Measurements from ENCODE around the gene GP1BB.

The GP1BB gene

DNA sequence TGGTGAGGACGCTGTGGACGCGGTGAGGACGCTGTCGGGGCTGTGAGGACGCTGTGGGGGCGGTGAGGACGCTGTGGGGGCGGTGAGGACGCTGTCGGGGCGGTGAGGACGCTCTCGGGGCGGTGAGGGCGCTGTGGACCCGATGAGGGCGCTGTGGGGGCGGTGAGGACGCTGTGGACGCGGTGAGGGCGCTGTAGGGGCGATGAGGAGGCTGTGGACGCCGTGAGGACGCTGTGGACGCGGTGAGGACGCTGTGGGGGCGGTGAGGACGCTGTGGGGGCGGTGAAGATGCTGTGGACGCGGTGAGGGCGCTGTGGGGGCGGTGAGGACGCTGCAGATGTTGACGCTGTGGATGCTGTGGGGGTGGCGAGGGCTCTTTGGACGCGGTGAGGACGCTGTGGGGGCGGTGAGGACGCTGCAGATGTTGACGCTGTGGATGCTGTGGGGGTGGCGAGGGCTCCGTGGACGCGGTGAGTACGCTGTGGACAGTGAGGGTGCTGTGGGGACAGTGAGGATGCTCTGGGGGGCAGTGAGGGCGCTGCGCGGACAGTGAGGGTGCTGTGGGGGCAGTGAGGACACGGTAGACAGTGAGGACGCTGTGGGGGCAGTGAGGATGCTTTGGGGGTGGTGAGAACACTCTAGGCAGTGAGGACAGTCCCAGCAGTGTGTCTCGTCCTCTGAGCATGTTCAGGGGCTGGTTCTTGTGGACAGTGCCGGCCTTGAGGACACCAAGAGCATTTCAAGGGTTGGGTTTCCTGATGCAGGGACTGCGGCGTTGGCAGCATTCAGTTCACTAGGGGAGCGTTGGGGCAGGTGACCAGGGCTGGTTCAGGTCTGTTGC is 4.2 kb downstream of the GP1BB start:
- DNase-seq, result no peak

DNA sequence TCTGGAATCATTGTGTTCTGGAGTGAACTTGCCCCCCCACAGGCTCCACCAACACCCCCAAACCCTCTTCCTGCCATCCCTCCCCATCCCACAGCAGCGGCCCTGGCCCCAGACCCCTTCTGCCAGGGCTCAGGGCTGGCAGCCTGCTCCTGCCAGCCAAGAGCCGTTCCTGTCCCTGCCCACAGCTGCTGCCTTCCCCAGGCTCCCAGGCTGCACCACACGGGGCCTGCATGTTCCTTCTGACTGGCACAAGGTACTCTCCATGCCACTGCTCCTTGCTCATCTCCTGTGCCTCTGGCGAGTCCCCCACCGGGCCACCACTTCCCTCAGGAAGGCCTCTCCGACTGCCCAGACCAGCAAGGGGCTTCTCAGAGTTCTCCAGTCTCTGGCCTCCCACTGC is 4.9 kb downstream of the GP1BB start:
- DNase-seq, result no peak

DNA sequence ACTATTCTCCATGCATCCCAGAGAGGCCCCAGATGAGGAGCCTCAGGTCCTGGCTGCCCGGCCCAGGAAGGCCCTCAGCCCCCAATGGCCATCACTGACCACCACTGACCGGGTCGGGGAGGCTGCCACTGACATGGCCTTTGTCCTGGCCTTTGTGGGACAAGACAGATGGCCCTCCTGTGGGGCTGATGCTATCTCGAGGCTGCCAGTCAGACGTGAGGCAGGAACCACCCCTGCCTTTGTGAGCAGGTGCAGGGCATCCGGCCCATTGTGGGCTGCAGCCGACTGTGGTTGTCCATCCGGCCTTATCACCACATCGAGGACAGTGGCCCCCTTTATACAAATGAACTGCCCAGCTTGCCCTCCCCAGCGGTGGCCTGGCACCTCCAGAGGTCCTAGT is 5.5 kb downstream of the GP1BB start:
- no peak for DNase-seq

DNA sequence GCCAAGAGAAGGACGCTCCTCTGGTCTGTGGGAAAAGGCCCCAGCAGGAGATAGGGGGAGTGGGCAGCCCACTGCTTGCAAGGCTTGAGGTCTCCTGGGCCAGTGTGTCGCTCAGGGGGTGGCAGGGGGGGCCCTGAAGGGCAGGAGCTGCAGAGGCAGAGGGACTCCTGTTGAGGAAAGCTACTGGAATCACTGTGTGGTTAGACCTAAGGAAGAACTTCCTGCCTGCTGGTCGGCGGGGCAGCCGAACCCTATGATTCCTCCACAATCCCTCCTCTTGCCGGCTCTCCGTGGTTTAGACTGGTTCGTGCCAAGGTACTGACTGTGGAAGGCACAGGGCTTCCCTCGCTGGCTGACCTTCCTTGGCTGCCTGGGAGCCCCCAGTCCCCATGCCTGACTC is 6.2 kb downstream of the GP1BB start:
- no peak for DNase-seq

DNA sequence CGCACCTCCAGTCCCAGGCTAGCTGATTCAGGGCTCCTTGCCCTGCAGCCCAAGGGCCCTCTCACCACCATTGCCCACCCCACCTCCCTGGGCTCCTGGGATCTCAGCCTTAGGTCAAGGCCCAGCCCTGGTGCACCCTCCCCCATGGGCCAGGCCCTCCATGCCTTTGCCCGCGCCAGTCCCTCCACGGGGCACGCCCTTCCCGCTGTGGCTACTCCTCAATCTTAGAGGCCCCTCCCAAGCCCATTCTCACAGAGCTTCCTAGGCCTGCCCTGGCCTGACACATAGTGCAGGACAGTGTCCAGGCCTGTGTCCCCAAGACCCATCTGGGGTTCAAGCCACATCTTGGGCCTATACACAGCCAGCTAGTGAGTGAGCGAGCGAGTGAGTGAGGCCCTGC is 6.9 kb downstream of the GP1BB start:
- DNase-seq, result no peak

DNA sequence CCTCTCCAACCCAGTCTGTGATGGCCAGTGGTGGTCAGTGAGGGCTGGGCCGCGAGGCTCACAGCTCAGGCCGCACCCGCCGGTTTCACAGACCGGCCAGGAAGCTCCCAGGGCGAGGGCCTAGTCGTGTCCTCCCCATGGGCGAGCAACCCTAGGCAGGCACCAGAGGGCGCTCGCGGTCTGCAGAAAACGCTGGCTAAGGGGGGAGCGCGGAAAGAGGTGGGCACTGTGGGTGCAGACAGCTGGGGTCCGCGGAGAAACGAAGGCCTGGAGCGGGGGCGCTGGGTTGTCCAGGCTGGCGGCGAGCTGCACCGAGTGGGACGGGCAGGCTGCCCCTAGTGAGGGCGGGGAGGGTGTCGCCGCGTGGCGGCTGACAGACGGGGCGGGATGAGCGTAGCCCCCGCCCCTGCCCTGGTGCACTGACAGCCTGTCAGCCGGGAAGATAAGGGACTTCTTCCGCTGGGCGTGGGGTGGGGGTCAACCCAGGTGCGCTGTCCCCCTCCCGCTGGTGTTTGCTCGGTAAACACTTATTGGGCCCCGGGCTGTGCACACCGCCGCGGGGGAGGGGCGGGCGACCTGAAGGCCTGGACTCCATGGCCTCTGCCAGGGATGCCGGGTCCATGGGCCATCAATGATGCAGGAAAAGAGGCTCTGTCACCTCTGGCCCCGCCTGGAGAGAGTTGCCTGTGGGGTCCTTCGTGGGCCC is 7.5 kb downstream of the GP1BB start:
- peak; percentile 66 for DNase-seq

DNA sequence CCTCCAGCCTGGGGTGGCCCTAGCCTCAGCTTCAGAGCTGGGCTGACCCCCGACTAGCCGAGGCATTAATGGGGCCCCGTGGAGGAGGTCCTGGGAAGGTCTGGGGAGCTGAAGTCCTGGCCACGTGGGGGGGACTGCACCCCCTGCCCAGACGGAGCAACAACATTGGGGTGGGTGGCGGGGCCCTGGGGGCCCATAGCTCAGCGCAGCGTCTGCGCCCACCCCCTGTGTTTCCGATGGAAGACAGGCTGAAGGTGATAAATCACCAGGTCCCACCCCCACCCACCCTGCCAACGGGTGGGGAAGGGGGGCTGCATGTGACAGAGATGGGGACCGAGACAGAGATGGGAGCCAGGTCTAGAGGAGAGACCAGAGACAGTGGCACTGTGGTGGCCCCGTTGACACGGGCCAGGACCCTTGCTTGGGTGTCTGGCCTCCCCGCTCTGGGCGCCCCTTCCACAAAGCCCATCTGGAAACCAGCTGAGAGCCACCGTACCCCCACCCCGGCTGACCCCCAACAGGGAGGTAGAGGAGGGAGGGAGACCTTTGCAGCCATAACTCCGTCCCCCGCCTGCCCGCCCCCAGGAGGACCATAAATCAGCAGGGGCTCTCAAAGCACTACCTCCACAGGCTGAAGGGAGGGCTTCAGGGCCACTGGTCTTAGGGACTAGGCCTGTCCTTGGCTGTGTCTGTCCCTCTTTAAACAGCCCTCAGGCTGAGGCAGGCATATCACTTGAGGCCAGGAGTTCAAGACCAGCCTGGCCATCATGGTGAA is 8.2 kb downstream of the GP1BB start:
- DNase-seq, result no peak

DNA sequence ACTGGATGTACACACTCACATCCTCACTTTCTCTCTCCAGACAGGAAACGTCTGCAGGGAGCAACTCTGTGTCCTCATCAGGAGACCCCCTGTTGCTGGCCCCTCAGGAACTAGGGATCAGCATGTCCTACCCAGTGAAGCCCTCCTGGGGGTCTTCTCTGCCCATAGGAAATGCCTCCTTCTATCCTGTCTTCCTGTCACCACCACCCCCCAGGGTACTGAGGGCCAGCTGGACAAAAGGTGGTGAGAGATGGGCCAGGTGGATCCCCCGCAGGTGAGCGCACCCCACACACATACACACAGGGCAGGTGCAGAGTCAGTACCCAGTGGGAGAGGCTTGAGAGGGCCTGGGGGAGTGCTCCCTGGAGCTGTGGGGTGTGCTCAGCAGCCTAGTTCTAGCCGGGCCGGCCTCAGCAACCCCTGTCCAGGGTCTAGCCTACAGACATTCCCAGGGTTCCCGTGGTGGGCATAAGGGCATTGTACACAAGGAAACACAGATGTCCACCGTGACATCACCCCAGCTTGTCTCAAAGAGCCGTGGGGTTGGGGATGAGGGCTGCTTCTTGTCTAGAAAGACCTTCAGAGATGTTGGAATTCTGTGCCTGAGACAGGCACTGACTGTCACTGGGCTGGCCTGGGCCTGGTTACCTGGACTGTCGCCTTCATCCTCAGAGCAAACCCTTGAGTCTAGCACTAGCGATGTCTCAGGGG is 9.2 kb downstream of the GP1BB start:
- no peak for DNase-seq

DNA sequence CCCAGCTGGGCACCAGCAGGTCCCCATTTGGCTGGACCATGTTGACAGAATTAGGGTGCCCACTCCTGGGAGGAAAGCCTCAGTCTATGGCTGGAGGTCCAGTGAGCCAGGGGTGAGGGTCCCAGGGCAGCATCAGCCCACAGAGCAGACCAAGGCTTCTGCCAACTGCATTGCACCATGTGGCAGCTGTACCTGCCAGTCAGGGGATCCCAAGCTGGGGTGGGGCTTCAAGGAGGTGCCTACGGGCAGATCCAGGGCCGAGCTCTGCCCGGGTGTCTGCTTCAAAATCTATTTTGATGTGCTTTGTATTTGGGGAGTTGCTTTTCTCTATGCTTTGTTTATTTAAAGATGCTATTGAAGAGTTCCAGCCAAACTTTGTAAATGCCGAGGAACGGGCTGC is 10.4 kb downstream of the GP1BB start:
- DNase-seq, result no peak

DNA sequence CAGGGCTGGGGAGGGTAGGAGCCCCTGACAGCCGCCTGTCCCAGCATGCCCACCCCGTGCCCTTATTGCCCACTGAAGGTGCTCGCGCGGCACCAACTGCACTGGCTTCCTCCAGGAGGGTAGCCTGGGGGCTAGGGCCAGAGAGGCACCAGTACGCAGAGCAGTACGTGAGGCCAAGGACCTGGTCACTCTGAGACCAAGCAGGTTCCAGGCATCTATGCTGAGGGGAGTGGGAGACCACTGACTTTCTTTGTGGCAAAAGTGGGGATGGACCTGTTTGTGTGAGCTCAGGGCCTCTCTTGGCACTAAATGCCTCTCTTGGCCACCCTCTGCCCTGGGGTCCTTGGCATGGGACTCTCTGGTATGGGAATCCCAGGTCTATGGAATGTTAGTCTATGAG is 10.8 kb downstream of the GP1BB start:
- no peak for DNase-seq

DNA sequence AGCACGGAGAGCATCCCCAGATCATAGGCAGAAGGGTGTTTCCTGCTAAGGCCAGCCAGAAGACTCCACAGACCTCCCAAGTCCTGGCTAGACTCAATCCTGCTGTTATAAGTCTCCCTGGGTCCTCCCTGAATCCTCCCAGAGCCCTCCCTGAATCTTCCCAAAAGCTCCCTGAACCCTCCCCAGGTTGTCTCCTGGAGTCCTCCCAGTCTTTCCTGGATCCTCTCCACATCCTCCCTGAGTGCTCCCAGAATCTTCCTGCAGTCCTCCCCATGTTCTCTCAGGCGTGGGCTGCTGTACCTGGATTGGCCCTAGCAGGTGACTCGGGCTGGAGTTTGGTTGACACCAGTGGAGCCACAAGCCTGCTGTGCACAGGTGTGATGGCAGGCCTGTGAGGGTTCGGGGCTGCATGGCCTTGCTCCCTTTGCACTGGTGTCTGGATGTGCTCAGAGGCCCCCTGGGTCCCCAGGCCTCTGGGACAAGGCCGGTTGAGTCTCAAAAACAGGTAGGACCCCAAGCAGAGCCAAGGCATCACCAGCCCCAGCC is 11.6 kb downstream of the GP1BB start:
- DNase-seq, result no peak

DNA sequence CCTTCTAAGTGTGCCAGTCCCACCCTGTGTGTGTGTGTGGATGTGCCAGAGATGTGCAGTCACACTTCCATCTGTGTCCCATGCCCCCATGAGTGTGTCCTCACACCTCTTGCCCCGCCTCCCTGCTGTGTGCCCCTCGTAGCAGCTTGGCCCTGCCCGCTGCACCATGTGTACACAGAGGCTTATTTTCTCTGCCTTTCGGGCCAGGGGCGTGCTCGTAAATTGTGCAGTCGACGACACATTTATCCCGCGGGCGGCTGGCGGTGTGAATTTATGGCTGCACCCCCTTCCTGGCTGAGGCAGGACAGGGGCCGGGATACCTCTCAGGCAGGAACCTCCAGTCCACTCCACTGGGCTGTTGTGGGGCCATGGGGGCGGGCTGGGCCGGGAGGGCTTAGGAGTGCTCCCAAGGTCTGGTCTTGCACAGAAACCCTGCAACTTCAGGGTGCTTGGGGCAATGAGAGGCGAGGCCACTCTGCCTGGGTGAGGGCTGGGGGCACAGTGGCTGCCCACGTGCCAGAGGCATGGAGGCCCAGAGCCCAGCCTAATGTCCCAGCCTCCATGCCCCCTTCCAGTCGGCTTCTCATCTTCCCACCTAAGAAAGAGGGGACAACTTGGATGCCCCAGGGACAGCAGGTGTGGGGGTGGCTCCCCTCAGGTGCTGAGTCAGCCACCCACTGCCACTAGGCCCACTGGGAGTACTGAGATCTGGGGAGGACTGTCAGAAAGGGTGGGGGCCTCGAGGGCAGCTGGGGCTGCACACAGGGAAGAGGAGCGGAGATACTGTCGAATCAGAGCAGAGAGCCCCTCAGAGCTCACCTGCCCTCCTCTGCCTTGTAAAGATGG is 12.5 kb downstream of the GP1BB start:
- no peak for DNase-seq

DNA sequence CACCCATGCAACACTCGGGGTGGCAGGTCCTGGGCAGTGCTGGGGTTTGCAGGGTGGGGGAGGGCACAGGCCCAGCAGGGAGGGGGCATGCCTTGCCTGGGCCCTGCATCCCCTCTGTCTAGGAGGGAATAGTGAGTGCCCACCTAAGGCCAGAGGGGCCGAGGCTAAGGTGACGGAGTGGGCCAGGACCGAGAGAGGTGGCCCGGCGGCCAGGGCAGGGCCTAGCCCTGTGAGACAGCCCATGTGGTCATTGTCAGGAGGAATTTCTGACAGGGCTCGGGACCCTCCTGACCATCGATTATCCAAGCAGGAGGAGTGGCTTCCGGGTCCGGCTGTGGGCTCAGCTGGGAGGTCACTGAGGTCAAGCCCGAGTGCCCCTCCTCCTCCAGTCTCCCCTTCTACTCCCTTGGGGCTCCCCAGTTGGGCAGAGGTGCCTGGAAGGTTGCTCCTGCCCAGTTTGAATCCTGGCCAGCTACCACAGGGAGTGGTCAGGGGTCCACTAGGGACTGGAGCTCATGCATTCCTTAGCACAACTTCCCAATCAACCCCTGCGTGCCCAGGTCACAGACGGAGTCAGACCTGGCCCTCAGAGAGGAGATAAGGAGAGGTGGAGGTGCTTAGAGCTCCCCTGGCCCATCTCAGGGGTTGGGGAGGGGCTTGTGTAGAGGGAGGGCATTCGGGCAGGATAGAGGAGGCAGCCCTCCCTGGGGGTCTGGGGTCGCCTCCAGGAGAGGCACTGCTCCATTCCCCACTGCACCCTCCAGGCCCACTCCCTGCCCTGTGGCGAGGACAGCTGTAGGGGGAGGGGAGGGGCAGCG is 14.7 kb downstream of the GP1BB start:
- no peak for DNase-seq

DNA sequence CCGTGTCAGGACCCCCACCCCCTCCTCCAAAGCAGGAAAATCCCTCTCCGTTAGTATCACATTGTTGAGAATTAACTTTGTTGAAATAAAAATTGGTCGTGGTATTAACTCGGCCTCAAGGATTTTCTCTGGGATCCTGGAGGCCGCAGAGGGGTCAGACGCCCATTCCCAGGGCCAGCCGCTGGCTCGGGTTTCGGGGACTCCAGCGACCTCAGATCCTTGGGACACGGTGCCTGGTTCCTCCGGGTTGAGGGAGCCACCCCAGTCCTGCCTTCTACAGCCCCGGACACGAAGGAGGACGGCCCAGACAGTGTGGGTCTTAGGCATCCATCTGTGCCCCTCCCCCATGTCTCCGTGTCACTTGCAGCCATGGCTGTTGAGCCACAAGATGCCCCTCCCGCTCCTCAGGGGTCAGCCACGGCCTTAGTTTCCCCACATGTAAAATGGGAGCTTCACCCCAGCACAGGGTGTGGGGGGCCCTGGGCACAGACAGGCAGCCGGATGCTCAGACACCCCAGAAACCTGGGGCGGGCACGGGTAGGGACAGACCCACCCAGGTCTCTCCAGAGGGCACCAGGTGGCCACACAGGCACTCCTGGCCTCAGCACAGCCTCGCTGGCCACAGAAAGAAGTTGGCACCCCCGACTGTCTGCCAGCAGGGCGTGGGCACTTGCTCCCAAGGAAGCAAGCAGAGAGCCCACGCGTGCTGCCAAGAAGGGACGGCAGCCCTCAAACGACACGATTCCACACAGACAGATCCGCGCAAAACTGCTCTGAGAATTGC is 15.5 kb downstream of the GP1BB start:
- DNase-seq, result no peak

DNA sequence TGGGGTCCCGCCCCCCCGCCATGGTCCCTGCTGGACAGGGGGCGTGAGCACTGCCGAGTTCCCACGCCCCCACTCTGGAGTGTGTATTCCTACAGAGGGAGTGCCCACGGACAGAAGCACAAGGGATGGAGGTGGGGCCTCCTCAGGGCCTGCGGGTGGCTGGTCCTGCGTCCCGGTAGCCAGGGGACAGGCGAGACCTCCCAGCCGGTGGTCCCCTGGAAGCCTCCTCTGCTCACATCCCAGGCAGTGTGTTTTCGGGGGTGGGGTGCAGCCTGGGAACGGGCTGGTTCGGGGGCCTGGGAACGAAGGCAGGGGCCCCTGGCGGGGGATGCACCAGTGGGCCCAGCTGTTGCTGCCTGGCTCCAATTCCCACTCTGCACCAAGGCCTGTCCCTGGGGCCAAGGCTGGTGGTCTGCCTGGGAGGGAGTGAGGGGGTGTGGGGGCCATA is 16.1 kb downstream of the GP1BB start:
- no peak for DNase-seq

DNA sequence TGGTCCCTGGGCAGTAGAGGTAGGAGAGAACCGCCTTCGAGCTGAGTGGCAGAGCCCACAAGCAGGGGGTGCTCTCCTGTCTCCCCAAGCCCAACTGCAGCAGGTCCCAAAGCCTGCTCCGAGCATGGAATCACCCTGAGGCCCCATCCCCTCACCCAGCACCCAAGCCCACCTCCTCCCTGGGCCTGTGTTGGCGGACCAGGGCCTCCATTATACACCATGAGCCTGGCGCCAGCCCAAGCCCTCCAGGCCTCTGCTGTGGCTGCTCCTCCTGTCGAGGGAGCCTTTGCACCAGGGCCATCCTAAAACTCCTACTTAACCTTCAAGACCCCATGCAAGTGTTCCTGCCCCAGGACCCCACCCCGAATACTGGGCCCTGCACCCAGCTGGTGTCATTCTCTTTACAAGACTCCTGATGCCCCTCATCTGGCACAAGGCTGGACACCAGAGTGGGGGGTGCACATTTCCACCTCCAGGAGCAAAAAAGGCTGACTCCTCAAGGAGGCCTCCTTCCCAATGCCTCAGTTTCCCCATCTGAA is 16.6 kb downstream of the GP1BB start:
- DNase-seq, result no peak

DNA sequence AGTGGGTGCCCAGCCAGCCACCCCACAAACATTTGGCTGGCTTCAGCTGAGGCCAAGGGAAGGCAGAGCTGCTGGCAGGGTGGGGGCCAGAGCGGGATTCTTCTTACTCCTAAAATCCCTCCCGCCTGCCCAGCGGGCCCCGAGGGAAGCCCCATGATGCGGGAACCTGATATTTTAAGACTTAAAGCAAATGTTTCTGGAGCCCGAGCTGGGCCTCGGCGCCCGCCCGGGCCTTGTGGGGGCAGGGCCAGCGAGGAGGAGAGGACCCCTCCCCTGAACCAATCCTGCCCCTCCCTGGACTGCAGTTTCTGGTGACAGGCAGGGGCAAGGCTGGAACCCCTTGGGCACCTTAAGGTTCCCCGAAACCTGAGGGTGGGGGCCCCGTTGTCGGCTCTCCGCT is 17.2 kb downstream of the GP1BB start:
- DNase-seq, result no peak

DNA sequence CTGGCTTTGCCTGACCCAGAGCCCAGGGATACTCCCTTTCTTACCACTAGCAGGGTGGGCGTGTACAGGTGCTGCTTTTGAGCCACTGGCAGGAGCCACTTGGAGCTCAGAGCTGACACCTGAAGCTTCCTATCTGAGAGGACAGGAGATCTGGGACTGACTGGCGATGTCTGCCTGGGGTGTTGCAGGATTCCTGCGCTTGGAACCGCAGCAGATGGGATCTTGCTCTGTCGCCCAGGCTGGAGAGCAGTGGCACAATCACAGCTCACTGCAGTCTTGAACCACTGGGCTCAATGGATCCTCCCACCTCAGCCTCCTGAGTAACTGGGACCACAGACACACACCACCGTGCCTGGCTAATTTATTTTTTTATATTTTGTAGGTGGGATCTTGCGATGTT is 17.7 kb downstream of the GP1BB start:
- DNase-seq, result no peak

DNA sequence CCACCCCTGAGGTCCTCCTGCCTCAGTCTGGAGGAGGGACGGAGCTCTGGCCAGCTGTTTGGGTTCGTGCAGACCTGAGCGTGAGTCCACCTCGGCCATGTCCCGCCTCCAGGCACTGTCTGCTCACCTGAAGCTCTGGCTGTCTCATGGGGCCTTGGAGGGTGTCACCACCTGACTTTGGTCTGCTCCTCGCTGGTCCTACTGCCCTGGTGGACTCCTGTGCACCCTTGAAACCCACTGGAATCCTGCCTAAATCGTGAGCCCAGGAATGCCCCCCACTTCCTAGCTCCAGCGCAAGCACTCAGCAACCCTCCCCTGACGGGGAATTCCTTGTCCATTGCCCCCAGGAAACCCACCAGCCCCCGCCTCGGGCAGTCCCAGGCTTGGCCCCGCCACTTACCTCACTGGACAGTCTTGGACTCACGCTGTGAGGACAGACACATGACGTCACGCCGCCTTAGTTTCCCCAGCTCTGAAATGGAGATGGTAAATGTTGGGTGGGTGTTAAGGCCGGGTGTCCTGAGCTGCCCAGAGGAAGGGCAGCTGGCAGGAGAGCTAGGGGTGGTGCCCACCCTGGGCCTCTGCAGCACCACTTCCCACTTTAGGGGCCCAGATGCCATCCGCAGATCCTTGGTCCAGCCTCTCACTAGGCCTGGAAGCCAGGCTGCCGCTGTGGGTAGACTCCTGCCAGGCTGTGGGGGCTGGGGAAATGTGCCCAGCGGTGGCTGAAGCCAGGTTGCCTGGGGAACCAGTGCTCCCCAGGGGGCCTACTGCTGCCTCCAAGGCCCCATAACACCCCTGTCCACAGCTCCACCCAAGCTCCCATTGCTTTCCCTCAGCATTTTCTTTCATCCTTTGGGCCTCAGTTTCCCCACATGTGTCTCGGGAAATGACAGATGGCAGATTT is 19.1 kb downstream of the GP1BB start:
- no peak for DNase-seq
